ENCODE results near the gene MMP2.

MMP2 gene

GRCh38 chr16:55478827-55479429 lies at the start of gene MMP2:
TSS of gene MMP2 (plus strand) at chr16:55479198. CDS start at chr16:55479480, 282 bp downstream.
- DNase-seq, result no peak

DNA sequence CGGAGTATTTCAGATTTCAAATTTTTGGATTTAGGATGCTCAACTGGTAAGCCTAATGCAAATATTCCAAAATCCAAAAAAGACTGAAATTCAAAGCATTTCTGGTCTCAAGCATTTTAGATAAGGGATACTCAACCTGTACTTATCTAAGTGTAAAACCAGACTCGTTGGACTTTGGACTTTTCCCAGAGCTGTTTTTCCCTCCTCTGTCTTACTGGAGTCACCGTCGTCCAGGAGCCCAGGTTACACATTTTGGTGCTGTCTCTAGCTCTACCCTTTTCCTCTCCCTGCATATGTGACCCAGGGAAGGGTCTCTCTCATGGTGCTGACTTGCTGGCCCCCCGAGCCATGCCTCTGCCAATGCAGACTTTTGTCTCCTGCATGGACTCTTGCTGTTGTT lies 46.0 kb upstream of the MMP2 start:
- DNase-seq, result no peak

DNA sequence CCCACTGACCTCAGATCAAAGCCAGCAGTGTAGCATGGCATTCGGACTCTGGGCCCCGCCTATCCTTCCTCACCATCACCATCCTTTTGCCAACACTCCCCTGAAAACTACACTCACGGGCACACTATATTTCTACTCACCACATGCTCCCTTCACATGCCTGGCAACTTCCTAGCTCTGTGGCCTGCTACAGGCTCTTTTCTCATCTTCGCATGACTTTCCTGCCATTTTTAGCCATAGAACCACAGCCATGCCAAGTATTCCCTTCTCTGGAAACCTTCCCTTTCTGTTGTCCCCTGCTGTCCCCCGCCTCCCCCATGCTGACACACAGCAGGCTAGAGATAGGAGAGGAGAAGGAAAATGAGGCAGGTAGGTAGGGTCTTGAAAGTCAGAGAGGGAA lies 45.5 kb upstream of the MMP2 start:
- no peak for DNase-seq

GRCh38 chr16:55434000-55434399 lies 45.0 kb upstream of the MMP2 start:
- DNase-seq, result no peak

DNA sequence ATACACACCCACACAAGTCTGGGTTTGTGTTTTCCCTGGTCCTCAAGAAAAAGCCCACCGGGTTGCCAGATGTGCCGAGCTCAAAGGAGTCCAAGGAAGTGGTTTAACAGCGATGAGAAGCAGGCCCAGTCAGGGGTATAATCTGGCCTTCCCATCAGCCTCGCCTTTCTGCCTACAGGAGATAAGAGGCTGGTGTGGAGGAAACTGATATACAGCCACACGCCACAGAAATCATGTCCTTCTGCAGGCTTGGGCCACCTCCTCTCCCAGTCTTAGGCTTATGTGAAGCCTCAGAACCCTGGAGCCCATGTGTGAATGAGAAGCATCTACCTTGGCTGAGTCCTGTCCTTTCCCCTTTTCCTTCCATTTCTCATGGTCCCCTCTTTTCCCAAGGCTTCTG lies 43.6 kb upstream of the MMP2 start:
- no peak for DNase-seq

DNA sequence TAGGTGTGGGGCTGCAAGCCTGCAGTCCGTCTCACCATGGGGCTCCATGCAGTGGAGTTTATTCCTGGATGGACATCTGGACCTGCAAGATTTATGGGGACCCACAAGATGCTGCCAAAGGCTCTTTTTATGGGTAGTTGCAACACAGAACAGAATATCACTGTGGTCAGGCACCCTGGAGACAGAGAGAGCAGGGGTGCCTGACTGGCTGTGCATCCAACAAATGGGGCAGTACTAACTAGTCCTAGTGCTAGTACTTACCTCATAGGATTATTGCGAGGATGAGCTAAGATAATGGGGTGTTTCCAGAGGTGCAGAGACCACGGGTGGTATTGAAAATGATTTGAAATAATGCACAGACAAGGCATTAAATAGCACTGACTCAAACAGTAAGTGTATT lies 42.4 kb upstream of the MMP2 start:
- no peak for DNase-seq

DNA sequence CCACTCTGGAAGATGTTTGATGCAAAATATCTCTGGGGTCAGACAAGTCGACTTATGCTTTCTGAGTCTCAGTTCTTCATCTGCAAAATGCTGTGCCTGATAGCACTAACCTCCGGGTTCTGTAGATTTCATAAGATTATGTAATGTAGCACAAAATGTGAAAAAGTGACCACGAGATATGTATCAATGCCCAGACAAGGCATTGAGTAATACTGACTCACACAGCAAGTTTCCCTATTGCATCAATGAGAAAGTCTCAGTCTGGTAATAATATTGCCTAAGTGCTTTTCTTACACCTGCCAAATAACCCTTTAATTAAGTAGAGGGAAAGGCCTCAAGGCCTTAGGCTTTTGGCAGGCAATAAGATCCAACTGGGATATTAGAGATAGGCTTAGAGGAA lies 41.4 kb upstream of the MMP2 start:
- DNase-seq, result no peak

DNA sequence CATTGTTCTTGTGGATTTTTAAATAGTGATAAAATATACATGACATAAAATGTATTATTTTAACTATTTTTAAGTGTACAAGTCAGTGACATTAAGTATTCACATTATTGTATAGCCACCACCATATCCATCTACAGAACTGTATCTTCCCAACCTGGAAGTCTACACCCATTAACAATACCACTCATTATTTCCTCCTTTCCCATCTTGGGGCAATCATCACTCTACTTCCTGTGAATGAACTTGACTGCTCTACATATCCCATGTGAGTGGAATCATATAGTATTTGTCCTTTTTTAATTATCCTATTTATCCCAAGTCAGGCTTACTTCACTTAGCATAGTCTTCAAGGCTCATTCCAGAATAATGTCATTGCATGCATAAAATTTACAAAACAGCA lies 40.7 kb upstream of the MMP2 start:
- no peak for DNase-seq

- no peak for DNase-seq
These were observed 39.8 kb upstream of the MMP2 start for GRCh38 chr16:55439101-55439690.

DNA sequence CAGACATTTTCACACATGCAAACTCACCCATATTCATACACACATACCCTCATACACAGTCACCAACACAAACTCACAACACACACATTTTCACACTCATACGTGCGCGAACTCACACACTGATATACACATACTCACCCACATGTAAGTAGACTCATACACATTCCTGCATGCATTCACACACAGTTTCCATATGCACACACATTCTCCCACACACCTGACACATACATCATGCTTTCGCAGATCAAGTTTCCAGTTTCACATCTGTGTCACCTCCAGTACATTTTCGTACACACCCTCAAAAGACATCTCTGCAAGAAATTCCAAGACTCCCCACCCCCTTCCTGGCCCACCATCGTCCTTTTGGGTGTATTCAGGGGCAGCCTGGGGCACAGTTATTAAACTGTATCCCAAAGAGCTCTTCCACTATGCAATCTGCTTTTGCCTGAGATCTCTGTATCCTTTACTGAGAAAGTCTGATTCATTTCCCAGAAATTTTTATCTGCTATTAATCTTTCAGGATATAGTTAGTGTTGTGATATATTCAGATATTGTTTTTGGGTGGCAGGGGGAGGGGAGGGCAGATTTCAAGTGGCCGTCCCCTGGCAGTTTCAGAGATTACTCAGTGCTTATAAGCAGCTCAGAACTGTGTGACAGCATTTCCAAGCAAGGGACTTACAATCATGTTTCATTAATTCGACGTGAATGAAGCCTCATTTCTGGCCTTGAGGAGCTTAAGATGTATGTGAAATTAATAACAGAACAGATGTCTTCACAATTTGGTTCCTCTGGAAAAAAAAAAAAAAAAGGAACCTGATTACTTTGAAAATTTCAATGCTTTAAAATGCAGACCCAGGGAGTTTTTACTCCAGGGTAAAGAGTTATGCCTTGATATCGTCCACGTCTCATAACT lies 35.3 kb upstream of the MMP2 start:
- DNase-seq, result no peak

DNA sequence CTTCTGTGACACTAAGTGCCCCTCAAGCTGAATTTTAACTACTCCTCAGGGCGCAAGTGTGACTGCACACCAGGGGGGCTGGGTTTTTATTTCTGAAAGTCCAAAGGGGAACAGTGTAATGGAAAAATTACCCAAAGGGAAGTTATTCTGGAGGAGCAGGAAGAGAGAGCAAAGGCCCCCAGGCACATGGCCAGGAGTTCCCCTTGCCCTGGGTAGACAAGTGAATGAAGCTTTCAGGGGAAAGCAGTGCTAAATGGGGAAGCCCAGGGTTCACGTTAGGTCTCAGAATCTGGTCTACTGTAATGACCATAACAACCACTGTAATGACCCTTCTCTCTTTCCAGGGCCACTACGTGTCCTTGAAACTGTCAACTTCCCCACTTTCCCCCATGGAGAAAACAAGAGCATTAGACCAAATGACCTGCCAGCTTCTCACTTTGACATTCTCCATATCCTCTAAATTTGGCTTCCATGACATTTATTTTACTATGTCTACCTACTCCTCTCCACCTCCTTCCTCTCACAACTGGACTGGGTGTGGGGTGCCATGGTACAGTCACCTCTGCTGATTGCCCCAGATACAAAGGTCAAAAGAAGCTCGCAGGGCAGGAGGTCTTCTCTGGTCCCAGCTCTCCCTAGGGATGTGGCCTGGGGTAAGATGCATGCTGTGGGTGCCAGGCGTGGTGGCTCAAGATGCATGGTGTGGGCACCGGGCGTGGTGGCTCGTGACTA lies 34.1 kb upstream of the MMP2 start:
- no peak for DNase-seq

- DNase-seq, result no peak
These were observed 31.8 kb upstream of the MMP2 start for GRCh38 chr16:55447231-55447630.

- DNase-seq, result no peak
These were observed 26.0 kb upstream of the MMP2 start for GRCh38 chr16:55452996-55453395.

- no peak for DNase-seq
These were observed 25.1 kb upstream of the MMP2 start for GRCh38 chr16:55453909-55454308.

- no peak for DNase-seq
These were observed 24.1 kb upstream of the MMP2 start for GRCh38 chr16:55454861-55455260.

DNA sequence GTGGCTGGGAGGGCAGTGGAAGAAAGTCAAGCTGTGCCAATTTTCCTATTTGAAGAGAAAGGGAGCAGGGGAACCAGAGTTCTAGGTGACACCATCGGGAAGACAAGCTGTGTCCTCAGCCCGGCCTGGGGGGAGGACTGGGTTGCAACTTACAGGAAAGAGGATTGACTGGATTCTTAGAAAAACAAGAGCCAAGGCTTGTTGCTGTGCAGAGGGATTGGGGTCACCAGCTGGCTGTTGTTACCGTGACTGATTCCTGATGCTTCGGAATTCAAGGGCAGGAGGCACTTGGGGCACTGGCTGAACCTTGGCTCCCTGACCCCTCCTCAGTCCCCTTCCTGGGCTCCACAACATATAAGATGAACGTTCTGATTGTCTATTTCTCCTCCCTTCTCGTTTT lies 16.8 kb upstream of the MMP2 start:
- no peak for DNase-seq

GRCh38 chr16:55464375-55464774 lies 14.6 kb upstream of the MMP2 start:
- DNase-seq, result no peak

- DNase-seq, result peak; percentile 81
These were observed 13.7 kb upstream of the MMP2 start for GRCh38 chr16:55465077-55465896.

GRCh38 chr16:55466209-55466608 lies 12.8 kb upstream of the MMP2 start:
- DNase-seq, result no peak

GRCh38 chr16:55467898-55468297 lies 11.1 kb upstream of the MMP2 start:
- DNase-seq, result no peak

- no peak for DNase-seq
These were observed 10.5 kb upstream of the MMP2 start for GRCh38 chr16:55468352-55468990.

All from kidney glomerular epithelial cell (primary cell).